Large intestine (tissue), 12 donors: ENCODE measurements around the gene TM4SF4. TPM values are rescaled to one million over a fixed set of nuclear protein-coding genes. Genes with fewer than 3 reads are reported as not detected.

ENCODE experiments used
- DNase-seq, 2 donors: peaks; one replicate each; pipeline versions ENCODE4 v3.0.0 to v3.0.0-alpha.2; 2013
- H3K27ac ChIP-seq: one replicate; pipeline ENCODE4 v1.5.1; 2013; ENCODE audit warnings: low read length
- H3K27me3 ChIP-seq: 2 replicates; pipeline ENCODE4 v1.6.1; 2013; ENCODE audit warnings: low read length; ENCODE audit not compliant: control insufficient read depth, insufficient read depth
- H3K36me3 ChIP-seq: 2 replicates; pipeline ENCODE4 v1.6.1; 2013; ENCODE audit warnings: low read length; ENCODE audit not compliant: control insufficient read depth, insufficient read depth
- H3K4me1 ChIP-seq: one replicate; pipeline ENCODE4 v1.6.1; 2013; ENCODE audit warnings: low read length; ENCODE audit not compliant: control insufficient read depth, insufficient read depth
- H3K4me3 ChIP-seq: one replicate; pipeline ENCODE4 v1.5.1; 2013; ENCODE audit warnings: low read length
- H3K9me3 ChIP-seq: one replicate; pipeline ENCODE4 v1.6.1; 2013; ENCODE audit warnings: mild to moderate bottlenecking, low read depth, low read length, moderate library complexity; ENCODE audit not compliant: control insufficient read depth
- WGBS: methylation state at CpG from one replicate; pipeline ENCODE4 v1.1.5; 2013; ENCODE audit warnings: low lambda C conversion rate; ENCODE audit not compliant: insufficient coverage; 5-methylcytosine and 5-hydroxymethylcytosine counted together
- long read RNA-seq, 11 donors: transcript quantifications; one replicate each; lab custom pipeline, GENCODE V29; 2026
- polyA plus RNA-seq: library from polyadenylated mRNA; unstranded; fragments of 120-200 nt; gene quantifications from one replicate; pipeline ENCODE4 v1.2.1, GENCODE V29; 2013

Gene TM4SF4
- 56.5 TPM for polyA plus RNA-seq
- long read RNA-seq, donor 1, transcript TM4SF4-201 (5 exons, 2,101 nt), result major isoform, 11 of 11 reads
- long read RNA-seq, donor 1, partial matches to known transcripts, result 0 of 11 reads
- long read RNA-seq, donor 1, other reads (novel, unspliced or antisense), result 0 of 11 reads
- long read RNA-seq, donor 2, transcript TM4SF4-201 (5 exons, 2,101 nt), result major isoform, 25 of 43 reads
- long read RNA-seq, donor 2, partial matches to known transcripts, result 18 of 43 reads
- long read RNA-seq, donor 2, other reads (novel, unspliced or antisense), result 0 of 43 reads
- long read RNA-seq, donor 3, result 0 reads
- long read RNA-seq, donor 4, result 0 reads
- long read RNA-seq, donor 5, partial matches to known transcripts, result 0 of 4 reads
- long read RNA-seq, donor 5, other reads (novel, unspliced or antisense), result 0 of 4 reads
- long read RNA-seq, donor 6, transcript TM4SF4-201 (5 exons, 2,101 nt), result major isoform, 34 of 62 reads
- long read RNA-seq, donor 6, partial matches to known transcripts, result 28 of 62 reads
- long read RNA-seq, donor 6, other reads (novel, unspliced or antisense), result 0 of 62 reads
- long read RNA-seq, donor 7, partial matches to known transcripts, result 5 of 9 reads
- long read RNA-seq, donor 7, other reads (novel, unspliced or antisense), result 0 of 9 reads
- long read RNA-seq, donor 8, transcript TM4SF4-201 (5 exons, 2,101 nt), result major isoform, 21 of 29 reads
- long read RNA-seq, donor 8, partial matches to known transcripts, result 8 of 29 reads
- long read RNA-seq, donor 8, other reads (novel, unspliced or antisense), result 0 of 29 reads
- long read RNA-seq, donor 9, transcript TM4SF4-201 (5 exons, 2,101 nt), result major isoform, 26 of 32 reads
- long read RNA-seq, donor 9, partial matches to known transcripts, result 5 of 32 reads
- long read RNA-seq, donor 9, other reads (novel, unspliced or antisense), result 0 of 32 reads
- long read RNA-seq, donor 10, transcript TM4SF4-201 (5 exons, 2,101 nt), result major isoform, 74 of 107 reads
- long read RNA-seq, donor 10, partial matches to known transcripts, result 32 of 107 reads
- long read RNA-seq, donor 10, other reads (novel, unspliced or antisense), result 0 of 107 reads
- long read RNA-seq, donor 11, transcript TM4SF4-201 (5 exons, 2,101 nt), result major isoform, 43 of 66 reads
- long read RNA-seq, donor 11, partial matches to known transcripts, result 23 of 66 reads
- long read RNA-seq, donor 11, other reads (novel, unspliced or antisense), result 0 of 66 reads

- Histone ChIP-seq H3K27ac (peak within 1 kb of the TSS; percentile 80), H3K27me3 (no peaks in the 10 kb centered on the region), H3K36me3 (no peaks in the 10 kb centered on the region), H3K4me3 (peak within 1 kb of the TSS; percentile 25), H3K4me1 (peaks cover 30% of the 10 kb centered on the region), H3K9me3 (no peaks in the 10 kb centered on the region)
- DNase-seq, result peak; percentile 60 to 82
- WGBS, result 17% methylated on average over 1 of the region's 5 CpGs
These were observed at the start of gene TM4SF4 for GRCh38 chr3:149474250-149474817. Gene TM4SF4, plus strand, starts transcription at chr3:149474697. Its CDS starts 181 bp downstream, at chr3:149474878.

GRCh38 chr3:149424918-149425317 is 49.6 kb upstream of the TM4SF4 start:
- Histone ChIP-seq H3K36me3 (no peaks in the 10 kb centered on the region), H3K27me3 (no peaks in the 10 kb centered on the region), H3K9me3 (no peaks in the 10 kb centered on the region), H3K4me1 (no peaks in the 10 kb centered on the region), H3K27ac (no peak overlapping the region), H3K4me3 (no peak overlapping the region)
- DNase-seq, result no peak
- WGBS, result 70% methylated on average over 2 of the region's 2 CpGs

GRCh38 chr3:149426325-149426724 is 48.2 kb upstream of the TM4SF4 start:
- Histone ChIP-seq H3K9me3 (no peaks in the 10 kb centered on the region), H3K4me3 (no peak overlapping the region), H3K4me1 (no peaks in the 10 kb centered on the region), H3K27ac (no peak overlapping the region), H3K27me3 (no peaks in the 10 kb centered on the region), H3K36me3 (no peaks in the 10 kb centered on the region)
- no peak for DNase-seq
- no CpG with 5 or more reads among the region's 2 CpGs for WGBS

GRCh38 chr3:149428087-149428486 is 46.4 kb upstream of the TM4SF4 start:
- H3K9me3 ChIP-seq, result no peaks in the 10 kb centered on the region
- no peak overlapping the region for H3K27ac ChIP-seq
- no peaks in the 10 kb centered on the region for H3K27me3 ChIP-seq
- H3K36me3 ChIP-seq, result no peaks in the 10 kb centered on the region
- H3K4me3 ChIP-seq, result no peak overlapping the region
- WGBS, result no CpG with 5 or more reads among the region's 2 CpGs
- DNase-seq, result peak in 1 of 2 donors; percentile 9
- H3K4me1 ChIP-seq, result no peaks in the 10 kb centered on the region

- DNase-seq, result no peak
- Histone ChIP-seq H3K9me3 (no peaks in the 10 kb centered on the region), H3K27me3 (no peaks in the 10 kb centered on the region), H3K4me3 (no peak overlapping the region), H3K27ac (no peak overlapping the region), H3K4me1 (no peaks in the 10 kb centered on the region), H3K36me3 (no peaks in the 10 kb centered on the region)
- WGBS, result no CpG with 5 or more reads among the region's 1 CpG
These were observed 44.3 kb upstream of the TM4SF4 start for GRCh38 chr3:149430216-149430615.

- Histone ChIP-seq H3K27me3 (no peaks in the 10 kb centered on the region), H3K4me1 (peaks cover 8% of the 10 kb centered on the region), H3K27ac (no peak overlapping the region), H3K9me3 (no peaks in the 10 kb centered on the region), H3K36me3 (no peaks in the 10 kb centered on the region), H3K4me3 (no peak overlapping the region)
- DNase-seq, result no peak
- no CpG with 5 or more reads among the region's 2 CpGs for WGBS
These were observed 42.3 kb upstream of the TM4SF4 start for GRCh38 chr3:149432149-149432548.

GRCh38 chr3:149435996-149436885 is 38.3 kb upstream of the TM4SF4 start:
- Histone ChIP-seq H3K27ac (no peak overlapping the region), H3K27me3 (no peaks in the 10 kb centered on the region), H3K9me3 (no peaks in the 10 kb centered on the region), H3K4me1 (peaks cover 13% of the 10 kb centered on the region), H3K4me3 (no peak overlapping the region), H3K36me3 (no peaks in the 10 kb centered on the region)
- no peak for DNase-seq
- WGBS, result no CpG with 5 or more reads among the region's 6 CpGs

GRCh38 chr3:149437286-149437685 is 37.2 kb upstream of the TM4SF4 start:
- H3K4me1 ChIP-seq, result peaks cover 17% of the 10 kb centered on the region
- H3K9me3 ChIP-seq, result no peaks in the 10 kb centered on the region
- no peak for DNase-seq
- WGBS, result no CpG with 5 or more reads among the region's 3 CpGs
- H3K27ac ChIP-seq, result peak overlapping the region; percentile 64
- no peaks in the 10 kb centered on the region for H3K27me3 ChIP-seq
- no peak overlapping the region for H3K4me3 ChIP-seq
- no peaks in the 10 kb centered on the region for H3K36me3 ChIP-seq

- Histone ChIP-seq H3K27ac (peak overlapping the region; percentile 64), H3K9me3 (no peaks in the 10 kb centered on the region), H3K4me1 (peaks cover 20% of the 10 kb centered on the region), H3K27me3 (no peaks in the 10 kb centered on the region), H3K4me3 (no peak overlapping the region), H3K36me3 (no peaks in the 10 kb centered on the region)
- peak; percentile 80 to 82 for DNase-seq
These were observed 36.8 kb upstream of the TM4SF4 start for GRCh38 chr3:149437710-149438109.
